Smooth muscle cell (in vitro differentiated cells): ENCODE results near the gene PRKN. TPM values are rescaled to one million over a fixed set of nuclear protein-coding genes. Genes with fewer than 3 reads are reported as not detected.

Experiments used
- DNase-seq: peaks from one replicate; lab custom pipeline; 2025; ENCODE audit not compliant: unreplicated experiment; lab: John Stamatoyannopoulos, UW
- H2AFZ ChIP-seq: fragments of 200-600 bp; sonication (generic); 2 replicates; pipeline ENCODE4 v1.6.0; 2016; ENCODE audit warnings: antibody characterized with exemption, low read depth, mild to moderate bottlenecking
- H3F3A ChIP-seq: fragments of 200-600 bp; sonication (generic); 2 replicates; pipeline ENCODE4 v1.6.0; 2017; ENCODE audit warnings: antibody characterized with exemption, low read depth
- H3K27ac ChIP-seq: fragments of 200-600 bp; sonication (generic); 2 replicates; pipeline ENCODE4 v1.5.1; 2016; ENCODE audit warnings: low read depth, mild to moderate bottlenecking
- H3K27me3 ChIP-seq: fragments of 200-600 bp; sonication (generic); 2 replicates; pipeline ENCODE4 v1.6.1; 2016; ENCODE audit warnings: low read depth, mild to moderate bottlenecking
- H3K36me3 ChIP-seq: fragments of 200-600 bp; sonication (generic); 2 replicates; pipeline ENCODE4 v1.5.1; 2016; ENCODE audit warnings: low read depth
- H3K4me1 ChIP-seq: fragments of 200-600 bp; sonication (generic); 2 replicates; pipeline ENCODE4 v1.5.1; 2016; ENCODE audit warnings: low read depth
- H3K4me2 ChIP-seq: fragments of 200-600 bp; sonication (generic); 2 replicates; pipeline ENCODE4 v1.6.0; 2016; ENCODE audit warnings: mild to moderate bottlenecking
- H3K4me3 ChIP-seq: fragments of 200-600 bp; sonication (generic); 2 replicates; pipeline ENCODE4 v1.5.1; 2016; ENCODE audit warnings: mild to moderate bottlenecking
- H3K79me2 ChIP-seq: fragments of 200-600 bp; sonication (generic); 2 replicates; pipeline ENCODE4 v1.6.0; 2016; ENCODE audit warnings: low read depth, mild to moderate bottlenecking
- H3K9ac ChIP-seq: fragments of 200-600 bp; sonication (generic); 2 replicates; pipeline ENCODE4 v1.6.0; 2016; ENCODE audit warnings: low read depth
- H3K9me3 ChIP-seq: fragments of 200-600 bp; sonication (generic); replicated peaks from 2 replicates; pipeline ENCODE4 v1.5.1; 2016; ENCODE audit warnings: low read depth
- H4K20me1 ChIP-seq: fragments of 200-600 bp; sonication (generic); 2 replicates; pipeline ENCODE4 v1.6.0; 2016; ENCODE audit warnings: low read depth
- WGBS: methylation state at CpG from one replicate; pipeline ENCODE4 v1.1.7; 2016; ENCODE audit warnings: low lambda C conversion rate; 5-methylcytosine and 5-hydroxymethylcytosine counted together
- polyA plus RNA-seq: library from polyadenylated mRNA; unstranded; fragments of >200 nt; fragmentation: Nextera tagmentation; extraction: Ambion mirVana; gene quantifications from 2 replicates; pipeline ENCODE4 v1.2.1, GENCODE V29; 2016
- total RNA-seq: library from RNA; depleted of rRNA; stranded (reverse); fragments of >200 nt; gene quantifications from 2 replicates; pipeline ENCODE4 v1.2.3, GENCODE V29; 2014
- TF ChIP-seq, protein P1 (sequence below): fragments of 200-600 bp; sonication (generic); IDR thresholded peaks from 2 replicates; pipeline ENCODE4 v1.5.1; 2017; ENCODE audit warnings: borderline replicate concordance, mild to moderate bottlenecking, antibody characterized with exemption; ENCODE audit not compliant: insufficient read depth, poor library complexity, severe bottlenecking

Gene PRKN
- total and polyA plus RNA-seq, 2 experiments from 2014 or later = 0.81 to 5.1 TPM

DNA sequence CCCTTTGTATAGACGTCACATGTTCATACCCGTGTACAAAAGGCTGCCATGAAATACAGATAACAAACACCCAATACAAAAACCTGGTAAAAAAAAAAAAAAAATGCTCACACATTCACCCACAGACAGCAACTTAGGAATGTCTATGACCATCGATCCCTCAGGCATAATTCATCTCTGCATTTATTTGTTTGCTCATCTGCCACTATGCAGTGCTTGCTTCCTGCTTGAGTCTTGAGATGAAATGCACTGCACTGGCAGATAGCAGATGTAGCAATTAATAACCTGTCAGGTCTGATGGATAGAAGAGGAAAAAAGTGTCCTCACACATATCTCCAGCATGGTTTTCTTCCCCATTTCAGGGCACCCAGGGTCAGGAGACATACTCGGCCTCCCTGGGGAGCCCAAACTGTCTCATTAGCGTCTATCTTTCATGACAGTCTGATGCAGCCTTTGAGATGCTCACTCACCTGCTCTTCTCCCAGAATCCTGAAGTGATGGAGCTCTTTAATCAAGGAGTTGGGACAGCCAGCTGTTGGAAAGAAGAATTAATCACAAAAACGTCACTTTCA is 1158.6 kb downstream of the PRKN start:
- H3K9me3 ChIP-seq = no peaks in the 10 kb centered on the region
- no peaks in the 10 kb centered on the region for H3F3A ChIP-seq
- WGBS = 84% methylated on average over 6 of the region's 6 CpGs

DNA sequence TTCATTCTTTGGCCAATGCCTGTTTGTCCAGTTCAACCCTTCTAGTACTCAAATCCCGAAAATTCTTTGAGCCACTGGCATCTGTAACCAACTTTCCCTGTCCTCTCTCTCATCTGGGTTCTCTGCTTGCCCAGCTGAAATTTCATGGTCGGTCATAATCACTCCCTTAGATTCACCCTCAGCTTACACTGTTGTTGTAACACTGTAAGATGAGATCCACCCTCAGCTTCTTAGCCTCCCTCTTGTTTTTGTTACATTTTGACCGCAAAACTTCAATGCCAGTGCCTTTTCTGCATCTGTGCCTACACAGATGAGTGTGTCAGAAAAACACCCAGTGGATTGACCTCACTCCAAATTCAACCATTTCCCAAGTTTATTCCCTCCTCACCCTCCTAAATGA is 1162.6 kb downstream of the PRKN start:
- H3K9me3 ChIP-seq = no peaks in the 10 kb centered on the region
- no peaks in the 10 kb centered on the region for H4K20me1 ChIP-seq
- no peak overlapping the region for H3K27ac ChIP-seq
- WGBS = 83% methylated on average over 3 of the region's 3 CpGs
- no peak overlapping the region for H3K9ac ChIP-seq
- H3F3A ChIP-seq = no peaks in the 10 kb centered on the region
- TF ChIP-seq, protein P1, sequence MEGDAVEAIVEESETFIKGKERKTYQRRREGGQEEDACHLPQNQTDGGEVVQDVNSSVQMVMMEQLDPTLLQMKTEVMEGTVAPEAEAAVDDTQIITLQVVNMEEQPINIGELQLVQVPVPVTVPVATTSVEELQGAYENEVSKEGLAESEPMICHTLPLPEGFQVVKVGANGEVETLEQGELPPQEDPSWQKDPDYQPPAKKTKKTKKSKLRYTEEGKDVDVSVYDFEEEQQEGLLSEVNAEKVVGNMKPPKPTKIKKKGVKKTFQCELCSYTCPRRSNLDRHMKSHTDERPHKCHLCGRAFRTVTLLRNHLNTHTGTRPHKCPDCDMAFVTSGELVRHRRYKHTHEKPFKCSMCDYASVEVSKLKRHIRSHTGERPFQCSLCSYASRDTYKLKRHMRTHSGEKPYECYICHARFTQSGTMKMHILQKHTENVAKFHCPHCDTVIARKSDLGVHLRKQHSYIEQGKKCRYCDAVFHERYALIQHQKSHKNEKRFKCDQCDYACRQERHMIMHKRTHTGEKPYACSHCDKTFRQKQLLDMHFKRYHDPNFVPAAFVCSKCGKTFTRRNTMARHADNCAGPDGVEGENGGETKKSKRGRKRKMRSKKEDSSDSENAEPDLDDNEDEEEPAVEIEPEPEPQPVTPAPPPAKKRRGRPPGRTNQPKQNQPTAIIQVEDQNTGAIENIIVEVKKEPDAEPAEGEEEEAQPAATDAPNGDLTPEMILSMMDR = no peak
- H3K4me3 ChIP-seq = no peak overlapping the region
- no peaks in the 10 kb centered on the region for H3K79me2 ChIP-seq
- no peaks in the 10 kb centered on the region for H3K27me3 ChIP-seq
- H3K4me1 ChIP-seq = no peaks in the 10 kb centered on the region
- no peaks in the 10 kb centered on the region for H3K36me3 ChIP-seq
- no peak overlapping the region for H3K4me2 ChIP-seq
- DNase-seq = no peak
- H2AFZ ChIP-seq = no peak overlapping the region

More for the DNA sequence above, 1158.6 kb downstream of the PRKN start:
- no peak for DNase-seq
- no peak overlapping the region for H3K27ac ChIP-seq
- no peak overlapping the region for H3K9ac ChIP-seq
- TF ChIP-seq, protein P1 = no peak
- no peaks in the 10 kb centered on the region for H3K27me3 ChIP-seq
- H3K4me3 ChIP-seq = no peak overlapping the region
- H3K4me2 ChIP-seq = no peak overlapping the region
- H4K20me1 ChIP-seq = no peaks in the 10 kb centered on the region
- H3K79me2 ChIP-seq = no peaks in the 10 kb centered on the region
- H3K4me1 ChIP-seq = no peaks in the 10 kb centered on the region
- H2AFZ ChIP-seq = no peak overlapping the region
- H3K36me3 ChIP-seq = no peaks in the 10 kb centered on the region

DNA sequence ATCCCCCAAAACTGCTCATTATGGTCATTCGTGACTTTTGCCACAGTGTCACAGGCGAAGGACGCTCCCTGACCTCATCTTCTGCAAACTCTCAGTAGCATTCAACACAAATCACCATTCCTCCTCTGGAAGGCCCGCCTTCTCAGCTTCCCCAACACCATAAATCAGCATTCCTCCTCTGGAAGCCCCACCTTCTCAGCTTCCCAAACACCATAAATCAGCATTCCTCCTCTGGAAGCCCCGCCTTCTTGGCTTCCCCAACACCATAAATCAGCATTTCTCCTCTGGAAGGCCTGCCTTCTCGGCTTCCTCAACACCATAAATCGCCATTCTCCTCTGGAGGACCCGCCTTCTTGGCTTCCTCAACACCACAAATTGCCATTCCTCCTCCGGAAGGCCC is 1165.7 kb downstream of the PRKN start:
- 92% methylated on average over 9 of the region's 9 CpGs for WGBS
- DNase-seq = no peak

More for the DNA sequence above, 1165.7 kb downstream of the PRKN start:
- H3K9me3 ChIP-seq = no peaks in the 10 kb centered on the region
- H3F3A ChIP-seq = no peaks in the 10 kb centered on the region
- H3K27ac ChIP-seq = no peak overlapping the region
- no peak overlapping the region for H2AFZ ChIP-seq
- TF ChIP-seq, protein P1 = no peak
- H3K4me2 ChIP-seq = no peak overlapping the region
- no peak overlapping the region for H3K4me3 ChIP-seq
- no peaks in the 10 kb centered on the region for H3K4me1 ChIP-seq
- H4K20me1 ChIP-seq = no peaks in the 10 kb centered on the region
- H3K36me3 ChIP-seq = no peaks in the 10 kb centered on the region
- H3K27me3 ChIP-seq = no peaks in the 10 kb centered on the region
- no peaks in the 10 kb centered on the region for H3K79me2 ChIP-seq
- H3K9ac ChIP-seq = no peak overlapping the region
